GM21447 (cell line): Measurements from ENCODE around the gene EYA4.

Experiments
- ATAC-seq: cut with Tn5 transposase; IDR thresholded peaks from one replicate; pipeline ENCODE4 v1.9.1; 2021; ENCODE audit not compliant: unreplicated experiment

EYA4 gene, protein sequence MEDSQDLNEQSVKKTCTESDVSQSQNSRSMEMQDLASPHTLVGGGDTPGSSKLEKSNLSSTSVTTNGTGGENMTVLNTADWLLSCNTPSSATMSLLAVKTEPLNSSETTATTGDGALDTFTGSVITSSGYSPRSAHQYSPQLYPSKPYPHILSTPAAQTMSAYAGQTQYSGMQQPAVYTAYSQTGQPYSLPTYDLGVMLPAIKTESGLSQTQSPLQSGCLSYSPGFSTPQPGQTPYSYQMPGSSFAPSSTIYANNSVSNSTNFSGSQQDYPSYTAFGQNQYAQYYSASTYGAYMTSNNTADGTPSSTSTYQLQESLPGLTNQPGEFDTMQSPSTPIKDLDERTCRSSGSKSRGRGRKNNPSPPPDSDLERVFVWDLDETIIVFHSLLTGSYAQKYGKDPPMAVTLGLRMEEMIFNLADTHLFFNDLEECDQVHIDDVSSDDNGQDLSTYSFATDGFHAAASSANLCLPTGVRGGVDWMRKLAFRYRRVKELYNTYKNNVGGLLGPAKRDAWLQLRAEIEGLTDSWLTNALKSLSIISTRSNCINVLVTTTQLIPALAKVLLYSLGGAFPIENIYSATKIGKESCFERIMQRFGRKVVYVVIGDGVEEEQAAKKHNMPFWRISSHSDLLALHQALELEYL

DNA sequence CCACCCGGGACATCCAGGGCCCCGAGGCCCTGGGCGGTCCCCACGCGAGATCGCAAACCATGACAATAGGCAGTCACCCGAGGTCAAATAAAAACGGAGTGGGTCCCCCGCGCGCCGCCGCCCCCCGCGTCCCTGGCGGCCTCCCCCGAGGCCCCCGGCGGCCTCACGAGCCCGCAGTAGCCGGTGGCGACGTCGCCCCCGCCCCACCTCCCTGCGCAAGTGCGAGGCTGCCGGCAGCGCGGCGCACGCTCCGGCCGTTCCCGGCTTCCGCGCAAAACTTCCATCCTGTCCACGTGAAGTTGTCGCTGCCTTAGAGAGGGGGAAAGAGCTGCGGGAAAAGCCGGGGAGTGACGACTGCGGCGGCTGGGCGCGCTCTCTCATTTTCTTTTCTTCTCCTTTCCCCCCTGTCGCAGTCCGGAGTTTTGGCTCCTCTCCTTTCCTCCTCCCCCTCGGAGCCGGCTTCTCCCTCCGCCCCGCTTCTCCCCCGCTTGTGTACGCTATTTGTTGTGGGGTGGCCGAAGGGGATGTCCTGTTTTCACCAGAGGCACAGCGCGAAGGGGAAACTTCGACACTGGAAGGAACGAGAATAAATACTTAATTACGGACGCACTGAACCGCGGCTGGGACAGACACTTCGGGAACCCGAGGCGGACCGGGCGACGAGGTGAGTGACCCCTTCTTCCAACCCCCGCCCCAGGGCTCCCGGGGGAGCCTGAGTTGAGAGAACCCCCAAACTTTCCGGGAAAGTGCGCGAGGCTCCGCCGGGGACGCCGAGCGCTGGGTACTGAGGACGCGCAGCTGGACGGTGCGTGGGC is at the start of gene EYA4:
Gene EYA4 (plus strand): TSS at position 272 of the 815 bp plus-strand sequence. CDS start 33,424 bp downstream, outside the sequence.
- ATAC-seq: no peak

DNA sequence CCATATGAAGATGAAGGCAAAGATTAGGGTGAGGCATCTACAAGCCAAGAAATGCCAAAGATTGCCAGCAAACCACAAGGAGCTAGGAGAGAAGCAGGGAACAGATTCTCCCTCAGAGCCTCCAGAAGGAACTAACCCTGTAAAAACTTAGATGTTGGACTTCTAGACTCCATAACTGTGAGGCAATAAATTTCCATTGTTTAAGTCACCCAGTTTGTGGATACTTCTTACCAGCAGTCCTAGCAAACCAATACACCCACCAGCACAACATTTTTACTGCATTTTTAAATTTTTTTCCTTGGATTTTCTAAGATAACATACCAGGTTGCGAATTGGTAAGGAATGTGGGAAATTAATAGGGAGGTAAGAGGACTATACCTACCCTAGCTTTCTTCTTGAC is 47.8 kb upstream of the EYA4 start:
- ATAC-seq: no peak

DNA sequence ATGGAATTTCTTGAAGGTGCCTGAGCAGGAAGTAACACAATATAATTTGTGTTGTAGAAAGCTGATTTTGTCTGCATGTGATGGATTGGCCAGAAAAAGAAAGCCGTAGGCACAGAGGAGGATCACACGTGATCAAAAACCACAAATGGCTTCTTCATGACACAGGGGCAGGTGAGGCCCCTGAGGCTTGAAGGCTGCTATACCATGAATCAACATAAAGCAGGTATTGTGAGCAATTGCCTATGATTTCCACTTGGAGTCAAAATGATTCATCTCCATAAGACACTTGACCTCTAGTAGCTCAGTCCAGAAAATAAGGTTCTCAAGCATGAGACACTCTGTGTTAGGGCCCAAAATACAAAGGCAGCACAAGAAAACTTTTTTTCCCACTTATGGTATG is 42.4 kb upstream of the EYA4 start:
- ATAC-seq: no peak

DNA sequence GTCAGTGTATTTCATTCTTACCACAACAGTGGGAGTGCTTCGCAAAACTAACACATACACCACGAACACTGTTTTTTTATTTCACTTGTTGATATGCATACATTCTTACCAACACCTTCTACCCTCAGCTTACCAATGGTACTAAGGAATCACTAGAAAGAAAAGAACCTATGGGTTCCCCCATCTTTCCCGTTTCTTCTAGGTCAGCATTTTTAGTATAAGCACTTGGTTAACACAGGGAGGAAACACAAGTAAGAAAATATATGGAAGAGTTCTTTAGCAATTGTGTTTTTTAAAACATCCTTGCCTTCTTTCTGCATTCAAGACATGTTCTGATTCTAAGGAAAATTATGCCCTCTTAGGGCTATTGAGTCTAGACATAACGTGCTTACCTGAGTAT is 39.9 kb upstream of the EYA4 start:
- no peak for ATAC-seq

DNA sequence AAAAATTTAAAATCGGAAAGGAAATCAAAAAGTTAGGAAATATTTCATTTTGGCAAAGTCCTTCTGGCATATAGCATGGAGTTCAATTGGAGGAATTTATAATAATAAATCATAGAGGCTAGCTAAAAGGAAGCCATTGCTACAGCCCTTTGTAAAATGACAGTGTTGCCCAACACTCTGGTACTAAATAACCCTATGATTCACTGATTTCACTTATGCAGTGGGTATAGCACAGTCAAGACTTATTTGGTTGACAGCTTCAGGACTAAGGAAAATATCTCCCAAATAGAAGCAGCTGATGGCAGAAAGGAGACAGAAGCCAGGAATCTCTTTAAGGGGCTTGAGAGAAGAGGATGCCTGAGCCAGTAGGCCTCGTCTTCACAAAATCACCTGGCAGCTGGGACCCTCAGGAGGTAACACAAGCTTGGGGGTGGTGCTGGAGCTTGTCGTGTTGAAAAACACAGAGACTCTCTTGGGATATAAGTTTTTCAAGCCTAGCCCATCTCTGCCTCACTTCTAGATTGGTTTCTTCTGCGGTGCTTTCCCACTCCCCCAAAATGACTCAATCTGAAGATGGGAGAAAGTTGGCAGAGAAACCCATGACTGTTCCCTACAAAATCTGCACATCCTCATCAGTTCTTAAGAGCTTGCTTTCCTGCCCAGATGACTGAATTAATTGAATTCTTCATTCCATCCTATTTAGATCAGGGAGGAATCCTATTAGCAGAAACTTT is 38.4 kb upstream of the EYA4 start:
- ATAC-seq: no peak

DNA sequence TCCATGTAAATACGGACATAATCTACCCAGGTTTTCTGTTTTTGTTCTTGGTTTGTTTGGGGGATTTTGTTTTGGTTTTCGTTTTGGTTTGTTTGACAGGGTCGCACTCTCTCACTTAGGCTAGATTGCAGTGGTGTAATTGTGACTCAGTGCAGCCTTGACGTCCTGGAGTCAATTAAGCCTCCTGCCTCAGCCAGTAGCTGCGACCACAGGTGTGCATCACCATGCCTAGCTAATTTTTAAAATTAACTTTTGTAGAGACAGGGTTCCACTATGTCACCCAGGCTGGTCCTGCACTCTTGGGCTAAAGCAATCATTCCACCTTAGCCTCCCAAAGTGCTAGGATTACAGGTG is 37.8 kb upstream of the EYA4 start:
- no peak for ATAC-seq

DNA sequence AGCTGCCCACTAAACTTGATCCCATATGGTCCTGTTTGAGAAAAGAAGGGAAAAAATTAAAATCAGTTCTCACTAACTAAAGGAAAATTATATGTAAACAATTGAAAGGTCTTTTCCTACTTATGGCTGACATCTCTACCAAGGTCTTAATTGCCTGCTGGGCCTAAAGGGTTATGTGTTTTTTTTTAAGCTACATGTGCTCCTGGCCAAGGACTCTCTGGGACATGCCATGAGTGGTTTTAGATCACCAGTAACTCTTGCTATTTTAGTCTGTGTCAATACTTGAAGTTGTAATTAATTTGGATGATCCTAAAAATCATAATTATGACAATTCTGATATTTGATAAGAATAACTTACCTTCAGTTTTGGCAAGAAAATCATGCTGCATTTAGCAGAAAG is 35.9 kb upstream of the EYA4 start:
- ATAC-seq: no peak

DNA sequence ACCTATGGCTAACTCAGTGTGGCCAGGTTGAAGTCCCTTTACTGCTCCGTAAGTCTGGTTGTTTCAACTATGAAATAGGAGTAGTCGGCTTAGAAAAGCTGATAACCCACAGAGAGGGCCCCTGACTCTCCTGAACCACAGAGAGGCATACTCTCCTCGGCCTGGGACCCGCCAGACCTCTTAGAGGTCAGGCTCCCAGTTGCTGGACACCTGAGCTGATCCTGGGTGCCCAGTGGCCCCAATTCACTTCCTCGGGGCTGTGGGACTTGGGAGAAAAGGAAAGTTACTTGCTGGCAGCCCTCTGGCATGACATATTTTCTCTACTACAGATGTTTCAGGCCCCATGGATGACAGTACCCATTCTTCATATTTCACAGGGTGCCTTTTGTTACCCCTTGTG is 34.2 kb upstream of the EYA4 start:
- no peak for ATAC-seq

DNA sequence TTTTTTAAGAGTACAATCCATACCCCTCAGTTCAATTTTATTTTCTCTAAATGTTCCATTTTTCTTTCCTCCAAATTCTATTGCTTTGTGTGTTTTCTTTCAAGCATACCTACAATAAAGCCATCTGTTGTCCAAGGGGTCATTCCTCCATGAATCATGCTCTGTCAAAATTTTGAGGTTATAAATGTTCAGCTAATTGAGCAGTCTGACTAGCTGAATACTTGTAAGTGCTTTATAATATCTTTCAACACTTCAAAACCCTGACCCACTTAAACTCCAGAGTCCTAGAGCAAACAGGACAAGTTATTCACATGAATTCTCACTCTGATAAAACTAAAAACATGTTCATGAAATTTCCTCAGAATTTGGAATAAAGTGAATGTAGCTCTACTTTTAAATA is 33.4 kb upstream of the EYA4 start:
- no peak for ATAC-seq

DNA sequence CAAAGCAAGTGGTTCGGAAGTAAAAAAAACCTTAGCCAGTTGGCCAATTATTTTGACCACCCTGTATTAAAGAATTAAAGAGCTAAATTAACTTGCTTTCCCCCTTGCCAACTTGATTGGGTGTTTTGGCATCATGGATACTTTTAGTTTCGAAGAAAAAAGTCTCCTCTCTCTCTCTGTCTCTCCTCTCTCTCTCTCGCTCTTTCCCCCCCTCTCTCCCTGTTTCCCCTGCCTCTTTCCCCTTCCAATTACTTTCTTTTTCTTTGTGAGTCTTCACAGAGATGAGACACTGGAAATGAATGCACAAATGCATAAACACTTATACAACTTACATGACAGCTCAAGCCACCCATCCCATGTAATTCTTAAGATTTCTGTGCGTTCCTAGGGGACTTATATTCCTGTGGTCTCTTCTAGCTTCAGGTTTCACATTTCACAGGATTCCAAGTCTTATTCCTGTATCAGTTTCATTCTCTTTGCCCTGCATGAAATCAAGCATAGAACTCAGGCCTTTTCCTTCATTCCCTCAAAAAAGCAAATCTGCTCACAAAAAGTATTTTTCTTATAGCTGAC is 32.9 kb upstream of the EYA4 start:
- ATAC-seq: no peak

DNA sequence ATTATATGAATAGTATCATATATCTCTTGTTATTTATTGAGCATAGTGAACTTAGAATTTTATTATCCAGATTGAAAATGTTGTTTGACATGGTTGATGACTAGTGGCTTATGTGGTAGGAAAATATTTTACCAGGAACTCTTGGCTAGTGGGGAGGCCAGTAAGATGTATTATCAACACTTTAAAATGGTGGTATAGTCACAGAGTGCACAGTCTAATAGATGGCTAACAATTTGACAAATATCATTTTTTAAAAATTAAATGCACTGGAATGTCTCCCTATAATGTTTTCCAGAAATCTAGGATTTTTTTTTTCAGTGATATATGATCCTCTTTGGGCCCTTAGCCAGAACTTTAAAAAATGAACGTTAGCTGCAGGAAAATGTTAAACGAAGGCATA is 26.9 kb upstream of the EYA4 start:
- ATAC-seq: no peak

DNA sequence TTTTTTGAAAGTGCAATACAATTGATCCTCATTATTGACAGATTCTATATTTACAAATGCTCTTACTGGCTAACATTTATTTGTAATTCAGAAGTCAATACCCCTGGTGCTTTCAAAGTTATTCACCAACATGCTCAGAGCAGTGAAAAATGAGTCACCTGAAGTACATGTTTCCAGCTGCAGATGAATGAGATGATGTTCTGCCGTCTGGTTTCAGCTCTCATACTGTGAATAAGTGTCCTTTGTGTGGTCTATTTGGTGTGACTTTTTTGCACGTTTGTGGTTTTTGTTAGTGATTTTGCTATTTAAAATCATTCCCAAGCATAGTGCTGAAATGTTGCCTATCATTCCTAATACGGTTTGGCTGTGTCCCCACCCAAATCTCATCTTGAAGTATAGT is 22.3 kb upstream of the EYA4 start:
- no peak for ATAC-seq

DNA sequence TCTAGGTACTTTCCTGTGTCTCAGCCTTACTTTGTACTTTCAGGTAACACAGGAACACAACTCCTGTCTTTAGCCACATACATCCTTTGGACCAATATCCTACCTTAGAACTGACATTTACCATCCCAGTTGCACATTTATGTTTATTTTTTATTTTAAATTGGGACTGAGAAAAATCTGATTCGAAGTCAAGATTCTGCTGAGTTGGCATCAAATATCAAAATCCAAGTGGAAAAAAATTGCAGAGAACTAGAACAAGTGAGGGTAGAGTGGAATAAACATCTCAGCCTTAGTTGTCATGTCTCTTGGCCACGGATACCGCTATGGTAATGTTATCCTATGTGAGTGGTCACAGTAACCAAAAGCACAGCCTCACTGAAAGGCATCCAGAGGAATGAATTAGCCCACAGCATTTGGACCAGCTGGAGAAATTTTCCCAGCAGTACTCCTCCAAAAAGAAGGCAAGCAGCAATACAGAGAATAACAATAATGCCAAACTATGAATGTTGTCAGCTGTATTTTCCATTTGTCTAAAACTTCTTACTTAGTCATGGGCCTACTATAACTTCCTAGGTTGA is 17.6 kb upstream of the EYA4 start:
- ATAC-seq: no peak

DNA sequence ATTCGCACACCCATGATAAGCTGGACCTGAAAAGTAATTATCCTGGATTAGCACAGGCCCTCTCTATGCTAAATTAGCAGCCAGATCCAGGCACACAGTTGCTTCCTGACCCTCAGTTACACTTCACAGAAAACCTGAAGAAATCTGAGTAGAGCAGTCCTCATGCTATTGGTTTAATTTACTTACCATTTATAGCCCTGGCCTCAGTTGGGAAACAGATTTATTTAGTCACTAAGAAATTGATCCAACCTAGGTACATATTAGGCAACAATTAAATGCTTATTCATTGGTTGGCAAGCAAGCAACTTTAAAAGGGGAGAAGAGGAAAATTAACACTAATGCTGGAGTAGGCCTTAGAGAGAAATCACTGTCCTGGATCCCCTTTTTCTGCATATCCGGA is 15.6 kb upstream of the EYA4 start:
- ATAC-seq: no peak

DNA sequence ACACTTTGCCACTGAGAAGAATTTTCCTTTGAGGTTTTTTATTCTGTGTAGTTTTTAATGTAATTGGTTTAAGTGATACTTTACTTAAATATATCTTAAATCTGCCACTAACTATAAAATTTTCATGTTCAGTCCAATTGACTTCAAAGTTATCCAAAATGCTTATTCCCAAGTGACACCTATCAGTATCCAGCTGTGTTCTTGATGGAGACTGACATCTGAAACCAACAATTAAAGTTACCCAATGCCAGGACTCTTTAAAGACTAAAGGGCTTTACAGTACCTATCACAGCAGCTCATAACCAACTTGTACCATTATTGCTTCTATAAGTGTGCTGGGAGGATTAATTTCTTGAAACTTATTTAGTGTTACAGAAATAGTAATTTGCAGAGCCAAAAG is 13.8 kb upstream of the EYA4 start:
- ATAC-seq: no peak

DNA sequence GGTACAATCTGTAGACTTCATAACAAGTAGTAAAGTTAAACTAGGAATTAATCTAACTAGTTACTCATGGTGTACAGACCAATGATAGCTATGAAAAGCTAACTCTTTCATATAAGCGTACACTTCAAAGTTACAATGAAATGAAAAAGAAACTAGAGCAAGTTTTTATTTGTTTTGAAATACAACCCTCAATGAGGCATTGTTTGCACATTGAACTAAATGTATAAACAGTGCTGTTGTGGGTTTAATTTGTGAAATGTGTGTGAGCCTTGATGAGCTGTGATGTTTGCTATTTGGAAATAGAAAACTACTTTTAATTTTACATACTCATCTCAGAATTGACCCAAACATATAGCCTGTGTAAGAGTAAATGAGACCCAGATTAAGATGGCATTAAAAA is 11.1 kb upstream of the EYA4 start:
- ATAC-seq: no peak

DNA sequence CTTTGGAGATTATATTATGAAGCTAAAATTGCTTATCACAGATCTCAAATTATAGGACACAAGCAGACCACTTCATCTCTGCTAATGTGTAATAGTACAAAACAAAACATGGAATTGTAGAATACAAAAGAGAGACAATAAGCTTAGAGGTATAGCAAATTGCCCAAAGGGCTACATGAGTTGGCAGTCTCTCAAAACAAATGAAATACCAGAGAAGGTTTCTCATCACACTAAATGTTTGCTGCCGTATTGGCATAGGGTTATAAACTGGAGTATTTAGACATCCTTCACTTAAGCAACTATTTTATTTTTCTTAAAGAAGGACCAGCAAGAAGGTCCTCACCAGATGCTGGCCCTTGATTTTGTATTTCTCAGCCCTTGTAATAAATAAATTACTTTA is 5.9 kb upstream of the EYA4 start:
- ATAC-seq: no peak

DNA sequence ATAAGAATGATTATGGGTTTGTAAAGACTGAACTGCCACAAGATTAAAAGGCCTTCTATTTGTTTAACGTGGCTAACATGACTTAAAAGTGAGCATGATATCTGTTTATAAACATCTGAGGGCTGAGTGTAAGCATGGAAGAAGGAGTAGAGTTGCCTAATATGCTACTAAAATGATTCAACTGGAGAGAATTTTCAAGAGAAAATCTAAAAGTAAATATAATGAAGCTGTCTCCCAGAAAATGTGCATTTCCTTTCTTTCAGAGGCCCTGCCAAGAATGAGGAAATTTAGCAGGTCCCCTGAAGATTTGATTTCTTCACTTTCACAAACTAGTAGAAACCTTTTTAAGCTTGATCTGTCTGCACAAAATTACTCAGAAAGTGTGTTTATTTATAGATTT is 4.2 kb upstream of the EYA4 start:
- no peak for ATAC-seq

DNA sequence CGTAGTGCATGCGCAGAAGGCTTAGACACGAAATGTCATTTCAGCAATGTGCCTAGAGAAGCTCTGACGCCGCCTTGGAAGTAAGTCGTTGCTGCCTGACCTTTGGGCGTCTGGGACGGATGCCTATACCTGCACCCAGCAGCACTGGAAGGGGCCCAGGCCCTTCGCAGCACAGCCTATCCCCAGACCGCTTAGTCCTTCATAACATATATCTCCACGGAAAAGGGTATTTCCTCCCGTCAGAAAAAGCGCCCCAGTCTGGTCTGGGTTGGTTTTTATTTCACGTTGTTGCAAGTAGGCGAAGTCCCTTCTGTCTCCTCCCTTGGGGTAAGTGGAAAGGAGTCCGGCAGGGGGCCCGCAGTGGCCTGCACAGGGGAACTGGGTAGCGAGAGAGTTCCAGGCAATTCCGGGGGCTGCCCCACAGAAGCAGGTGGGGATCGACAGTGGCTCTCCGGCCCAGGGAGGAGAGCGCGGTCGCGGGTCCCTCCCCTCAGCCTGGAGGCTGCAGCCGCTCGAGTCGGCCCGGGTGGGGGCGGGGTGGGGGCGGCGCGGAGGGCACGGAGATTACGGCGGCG is 559 bp upstream of the EYA4 start:
- ATAC-seq: no peak

DNA sequence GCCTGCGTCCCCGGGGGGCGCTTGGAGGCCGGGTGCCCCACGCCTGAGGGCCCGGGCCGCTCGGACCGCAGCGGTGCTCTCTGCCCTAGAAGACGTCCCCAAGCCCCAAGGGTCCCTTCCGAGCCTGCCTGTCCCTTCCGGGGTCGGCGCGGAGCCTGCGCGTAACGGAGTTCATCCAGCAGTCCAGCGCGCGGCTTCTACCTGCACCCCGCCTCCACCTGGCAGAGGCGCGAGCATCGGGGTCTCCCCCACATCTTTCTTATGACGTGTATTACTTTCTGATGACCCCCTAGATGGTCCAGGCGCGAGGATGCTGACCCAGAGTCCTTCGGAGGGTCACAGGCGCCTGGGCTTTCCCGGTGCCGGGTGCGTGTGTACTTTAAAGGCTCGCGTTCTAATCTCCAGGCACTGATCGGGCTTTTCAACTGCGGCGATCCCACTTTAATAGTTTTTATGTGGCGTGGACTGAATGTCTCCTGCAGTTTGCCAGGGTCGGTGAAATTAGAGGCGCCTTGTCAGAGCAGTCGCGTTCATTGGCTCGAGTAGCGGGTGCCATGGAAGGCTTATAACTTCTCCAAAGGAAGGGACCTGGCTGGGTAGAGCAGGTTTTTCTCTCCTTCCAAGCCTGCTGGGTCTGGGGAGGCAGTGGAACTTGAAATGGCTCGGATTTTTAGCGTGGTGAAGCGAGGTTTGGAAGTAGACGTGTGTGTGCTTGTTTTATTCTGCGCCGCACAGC is 912 bp downstream of the EYA4 start:
- no peak for ATAC-seq
